HepG2 (cell line): ENCODE measurements around the gene CNTROB. TPM values are rescaled to one million over a fixed set of nuclear protein-coding genes. Genes with fewer than 3 reads are reported as not detected.

Experiments used
- ARID4A ChIP-seq: sonication (generic); formaldehyde crosslinking; IDR thresholded peaks from 2 replicates; pipeline ENCODE4 v1.5.0; 2020; ENCODE audit warnings: mild to moderate bottlenecking, missing genetic modification reagents, borderline replicate concordance
- GFI1 ChIP-seq: sonication (generic); formaldehyde crosslinking; IDR thresholded peaks from 2 replicates; pipeline ENCODE4 v1.5.0; 2020; ENCODE audit warnings: missing genetic modification reagents, mild to moderate bottlenecking, borderline replicate concordance
- JARID2 ChIP-seq: sonication (generic); formaldehyde crosslinking; IDR thresholded peaks from 2 replicates; pipeline ENCODE4 v1.8.1; 2023; ENCODE audit warnings: missing genetic modification reagents, inconsistent platforms; ENCODE audit not compliant: insufficient replicate concordance
- JDP2 ChIP-seq: sonication (generic); formaldehyde crosslinking; IDR thresholded peaks from 2 replicates; pipeline ENCODE4 v1.8.1; 2022; ENCODE audit warnings: missing genetic modification reagents, borderline replicate concordance
- MEF2D ChIP-seq: sonication (generic); formaldehyde crosslinking; IDR thresholded peaks from 2 replicates; pipeline ENCODE4 v1.5.1; 2020; ENCODE audit warnings: mild to moderate bottlenecking, missing genetic modification reagents
- NFYB ChIP-seq: sonication (generic); formaldehyde crosslinking; IDR thresholded peaks from 2 replicates; pipeline ENCODE4 v1.4.0; 2020; ENCODE audit warnings: missing genetic modification reagents
- NR2F1 ChIP-seq, 2 experiments: fragments of 450-650 bp in 1 of 2; formaldehyde crosslinking in 1 of 2; IDR thresholded peaks; 2 replicates each; pipeline versions ENCODE4 v1.5.0 to v1.6.1; 2016 to 2020; ENCODE audit warnings: mild to moderate bottlenecking in 1 of 2, missing compliant biosample characterization in 1 of 2, missing genetic modification reagents in 1 of 2, moderate library complexity in 1 of 2
- NR3C1 ChIP-seq: sonication (generic); formaldehyde crosslinking; IDR thresholded peaks from 2 replicates; pipeline ENCODE4 v1.4.0; 2020; ENCODE audit warnings: missing genetic modification reagents
- SMAD3 ChIP-seq: sonication (generic); formaldehyde crosslinking; IDR thresholded peaks from 2 replicates; pipeline ENCODE4 v1.4.0; 2020; ENCODE audit warnings: missing genetic modification reagents
- TAF15 ChIP-seq: fragments of 200-400 bp; formaldehyde crosslinking; IDR thresholded peaks from one replicate; pipeline ENCODE4 v1.6.1; 2018; ENCODE audit warnings: mild to moderate bottlenecking, low read depth, low read length; ENCODE audit not compliant: poor library complexity, severe bottlenecking
- TBX2 ChIP-seq: sonication (generic); formaldehyde crosslinking; IDR thresholded peaks from 2 replicates; pipeline ENCODE4 v1.5.0; 2020; ENCODE audit warnings: missing genetic modification reagents, mild to moderate bottlenecking, borderline replicate concordance
- UBTF ChIP-seq: sonication (generic); formaldehyde crosslinking; IDR thresholded peaks from 2 replicates; pipeline ENCODE4 v1.4.0; 2020; ENCODE audit warnings: mild to moderate bottlenecking, missing genetic modification reagents
- ZBTB21 ChIP-seq: sonication (generic); formaldehyde crosslinking; IDR thresholded peaks from 2 replicates; pipeline ENCODE4 v1.4.0; 2020; ENCODE audit warnings: missing genetic modification reagents
- ZMYM2 ChIP-seq: sonication (generic); formaldehyde crosslinking; IDR thresholded peaks from 2 replicates; pipeline ENCODE4 v1.8.0; 2022; ENCODE audit warnings: mild to moderate bottlenecking, missing genetic modification reagents
- ZNF333 ChIP-seq: sonication (generic); formaldehyde crosslinking; IDR thresholded peaks from 2 replicates; pipeline ENCODE4 v1.4.0; 2020; ENCODE audit warnings: mild to moderate bottlenecking, missing genetic modification reagents, borderline replicate concordance
- ZNF383 ChIP-seq: sonication (generic); formaldehyde crosslinking; IDR thresholded peaks from 2 replicates; pipeline ENCODE4 v1.4.0; 2020; ENCODE audit warnings: missing genetic modification reagents, mild to moderate bottlenecking, borderline replicate concordance
- ZNF709 ChIP-seq: sonication (generic); formaldehyde crosslinking; IDR thresholded peaks from 2 replicates; pipeline ENCODE4 v1.5.0; 2020; ENCODE audit warnings: mild to moderate bottlenecking, missing genetic modification reagents
- ZNF761 ChIP-seq: sonication (generic); formaldehyde crosslinking; conservative IDR thresholded peaks from 2 replicates; pipeline ENCODE4 v1.4.0; 2020; ENCODE audit warnings: mild to moderate bottlenecking, missing genetic modification reagents
- ZNF850 ChIP-seq: sonication (generic); formaldehyde crosslinking; conservative IDR thresholded peaks from 2 replicates; pipeline ENCODE4 v1.9.0; 2021; ENCODE audit warnings: mild to moderate bottlenecking, missing genetic modification reagents
- polyA plus RNA-seq, 8 experiments: library from polyadenylated mRNA; depleted of rRNA in 3 of 8; stranded (reverse) in 7 of 8; unstranded in 1 of 8; fragments of >200 nt; fragmentation: Illumina TruSeq in 4 of 8; extraction: Trizol in 4 of 8; gene quantifications; 2 replicates each; pipeline versions ENCODE4 v1.2.1 to v1.2.3, GENCODE V29; 2011 to 2016; ENCODE audit warnings: low read depth in 4 of 8, missing spikeins in 1 of 8, mixed read lengths in 1 of 8; ENCODE audit not compliant: insufficient read depth in 1 of 8
- total RNA-seq, 5 experiments: library from RNA; depleted of rRNA; stranded (reverse); fragments of >200 nt; fragmentation: Illumina TruSeq; extraction: Trizol; gene quantifications; 2 replicates each; pipeline ENCODE4 v1.2.3, GENCODE V29; 2016; ENCODE audit warnings: low read depth in 1 of 5
- TF ChIP-seq, protein P1 (sequence below), 2 experiments: sonication (generic) in 1 of 2; formaldehyde crosslinking in 1 of 2; IDR thresholded peaks; 2 replicates each; pipeline versions ENCODE4 v1.4.0 to v1.6.1; 2018 to 2020; ENCODE audit warnings: missing genetic modification reagents in 2 of 2, borderline replicate concordance in 1 of 2, low read depth in 1 of 2, mild to moderate bottlenecking in 1 of 2, missing biosample characterization in 1 of 2

Gene CNTROB
- total and polyA plus RNA-seq, 2 of the 13 experiments (the other 11 are each of a cell fraction or from before 2014, with no cell fraction given): 21.2 to 24.1 TPM

GRCh38 chr17:7931709-7932482 lies at the start of gene CNTROB, which contains the start of gene TRAPPC1 (continued):
- TF ChIP-seq ZBTB21 (CRISPR knock-in tag) (0 out of 2 replicates have a peak, but pooled peaks have one; percentile 66), ZNF333 (CRISPR knock-in tag) (no peak), ZNF850 (CRISPR knock-in tag) (no peak), UBTF (CRISPR knock-in tag) (peak; percentile 34), ZNF383 (CRISPR knock-in tag) (0 out of 2 replicates have a peak, but pooled peaks have one; percentile 28), ZNF709 (CRISPR knock-in tag) (no peak), TAF15 (peak; percentile 43), JARID2 (no peak), NR2F1 (CRISPR knock-in tag; IDR thresholded peaks at IDR 0.05) (no peak), SMAD3 (CRISPR knock-in tag) (no peak), ARID4A (CRISPR knock-in tag) (peak; percentile 75), TBX2 (CRISPR knock-in tag) (0 out of 2 replicates have a peak, but pooled peaks have one; percentile 37), ZNF761 (CRISPR knock-in tag) (no peak), NR3C1 (CRISPR knock-in tag) (no peak), JDP2 (no peak; the same call in 1 of the 2 replicates), NFYB (CRISPR knock-in tag) (peak; percentile 78), GFI1 (no peak), ZMYM2 (no peak), MEF2D (CRISPR knock-in tag) (no peak)
- TF ChIP-seq, protein P1, sequence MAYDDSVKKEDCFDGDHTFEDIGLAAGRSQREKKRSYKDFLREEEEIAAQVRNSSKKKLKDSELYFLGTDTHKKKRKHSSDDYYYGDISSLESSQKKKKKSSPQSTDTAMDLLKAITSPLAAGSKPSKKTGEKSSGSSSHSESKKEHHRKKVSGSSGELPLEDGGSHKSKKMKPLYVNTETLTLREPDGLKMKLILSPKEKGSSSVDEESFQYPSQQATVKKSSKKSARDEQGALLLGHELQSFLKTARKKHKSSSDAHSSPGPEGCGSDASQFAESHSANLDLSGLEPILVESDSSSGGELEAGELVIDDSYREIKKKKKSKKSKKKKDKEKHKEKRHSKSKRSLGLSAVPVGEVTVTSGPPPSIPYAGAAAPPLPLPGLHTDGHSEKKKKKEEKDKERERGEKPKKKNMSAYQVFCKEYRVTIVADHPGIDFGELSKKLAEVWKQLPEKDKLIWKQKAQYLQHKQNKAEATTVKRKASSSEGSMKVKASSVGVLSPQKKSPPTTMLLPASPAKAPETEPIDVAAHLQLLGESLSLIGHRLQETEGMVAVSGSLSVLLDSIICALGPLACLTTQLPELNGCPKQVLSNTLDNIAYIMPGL (CRISPR knock-in tag; IDR thresholded peaks at IDR 0.05; ENCODE audit: borderline replicate concordance in 1 of 2, low read depth in 1 of 2): peak; percentile 49 to 78; a peak in 3 of 4 replicates
